Gastroesophageal sphincter (tissue), 3 donors: ENCODE data around the gene HOXB7.

Experiments used
- POLR2A ChIP-seq, 2 donors: fragments of 450-650 bp; IDR thresholded peaks; one replicate each; pipeline ENCODE4 v1.6.1; 2017; ENCODE audit warnings: antibody characterized with exemption in 2 of 2, mild to moderate bottlenecking in 2 of 2, moderate library complexity in 1 of 2
- POLR2AphosphoS5 ChIP-seq: sonication (generic); formaldehyde crosslinking; IDR thresholded peaks from one replicate; pipeline ENCODE4 v1.6.1; 2017; ENCODE audit warnings: antibody characterized with exemption
- TF ChIP-seq, protein P1 (sequence below), 4 experiments: fragments of 200-600 bp in 2 of 4; fragments of 450-650 bp in 2 of 4; sonication (generic) in 1 of 4; IDR thresholded peaks; one replicate each; pipeline ENCODE4 v1.5.1; 2017 to 2019; ENCODE audit warnings: antibody characterized with exemption in 4 of 4, mild to moderate bottlenecking in 2 of 4, moderate library complexity in 2 of 4

DNA sequence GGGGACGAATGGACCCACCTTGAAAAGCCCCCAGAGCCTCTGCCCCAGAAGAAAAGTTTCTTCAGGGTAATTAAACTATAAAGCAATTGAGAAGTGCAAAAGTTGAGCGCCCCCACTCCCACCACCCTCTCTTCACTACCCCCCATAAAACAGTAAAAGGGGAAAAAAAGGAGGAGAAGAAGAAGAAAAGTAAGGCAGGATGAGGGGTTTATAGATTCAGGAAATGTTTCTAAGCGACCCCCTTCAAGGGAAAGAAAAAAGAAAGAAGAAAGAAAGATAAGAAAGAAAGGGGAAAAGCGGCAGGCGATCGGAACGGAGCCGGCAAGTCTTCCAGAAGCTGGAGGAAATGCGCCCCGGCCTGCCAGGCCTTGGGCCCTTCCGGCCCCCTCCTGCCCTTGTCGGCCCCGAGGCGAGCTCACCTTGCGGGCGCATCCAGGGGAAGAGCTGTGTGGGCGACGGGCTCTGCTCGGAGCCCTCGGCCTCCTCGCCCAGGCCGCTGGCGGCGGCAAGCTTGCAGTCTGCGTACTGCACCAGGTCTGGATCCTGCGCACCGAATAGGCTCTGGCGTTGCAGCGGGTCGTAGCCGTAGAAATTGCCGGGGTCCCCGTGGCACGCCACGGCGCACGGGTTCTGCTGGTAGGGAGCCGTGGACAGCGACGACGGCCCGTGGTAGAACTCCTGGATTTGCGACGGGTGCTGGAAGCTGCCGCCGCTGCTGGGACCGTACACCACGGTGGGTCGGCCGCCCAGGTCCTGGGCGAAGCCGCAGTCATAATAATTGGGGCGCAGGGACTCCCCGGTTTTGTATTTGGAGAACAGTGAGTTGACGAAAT lies 3.3 kb upstream of the HOXB7 start:
- TF ChIP-seq POLR2A (IDR thresholded peaks at IDR 0.05) (no peak), POLR2AphosphoS5 (peak; percentile 16)
- TF ChIP-seq, protein P1, sequence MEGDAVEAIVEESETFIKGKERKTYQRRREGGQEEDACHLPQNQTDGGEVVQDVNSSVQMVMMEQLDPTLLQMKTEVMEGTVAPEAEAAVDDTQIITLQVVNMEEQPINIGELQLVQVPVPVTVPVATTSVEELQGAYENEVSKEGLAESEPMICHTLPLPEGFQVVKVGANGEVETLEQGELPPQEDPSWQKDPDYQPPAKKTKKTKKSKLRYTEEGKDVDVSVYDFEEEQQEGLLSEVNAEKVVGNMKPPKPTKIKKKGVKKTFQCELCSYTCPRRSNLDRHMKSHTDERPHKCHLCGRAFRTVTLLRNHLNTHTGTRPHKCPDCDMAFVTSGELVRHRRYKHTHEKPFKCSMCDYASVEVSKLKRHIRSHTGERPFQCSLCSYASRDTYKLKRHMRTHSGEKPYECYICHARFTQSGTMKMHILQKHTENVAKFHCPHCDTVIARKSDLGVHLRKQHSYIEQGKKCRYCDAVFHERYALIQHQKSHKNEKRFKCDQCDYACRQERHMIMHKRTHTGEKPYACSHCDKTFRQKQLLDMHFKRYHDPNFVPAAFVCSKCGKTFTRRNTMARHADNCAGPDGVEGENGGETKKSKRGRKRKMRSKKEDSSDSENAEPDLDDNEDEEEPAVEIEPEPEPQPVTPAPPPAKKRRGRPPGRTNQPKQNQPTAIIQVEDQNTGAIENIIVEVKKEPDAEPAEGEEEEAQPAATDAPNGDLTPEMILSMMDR (IDR thresholded peaks at IDR 0.05) = no peak
